ENCODE measurements around the gene WDR64. TPM values are rescaled to one million over a fixed set of nuclear protein-coding genes. Genes with fewer than 3 reads are reported as not detected.

The WDR64 gene
- total and polyA plus RNA-seq, 2 donors (not counting 3 experiments of a cell fraction or from before 2014, with no cell fraction given), result not detected

DNA sequence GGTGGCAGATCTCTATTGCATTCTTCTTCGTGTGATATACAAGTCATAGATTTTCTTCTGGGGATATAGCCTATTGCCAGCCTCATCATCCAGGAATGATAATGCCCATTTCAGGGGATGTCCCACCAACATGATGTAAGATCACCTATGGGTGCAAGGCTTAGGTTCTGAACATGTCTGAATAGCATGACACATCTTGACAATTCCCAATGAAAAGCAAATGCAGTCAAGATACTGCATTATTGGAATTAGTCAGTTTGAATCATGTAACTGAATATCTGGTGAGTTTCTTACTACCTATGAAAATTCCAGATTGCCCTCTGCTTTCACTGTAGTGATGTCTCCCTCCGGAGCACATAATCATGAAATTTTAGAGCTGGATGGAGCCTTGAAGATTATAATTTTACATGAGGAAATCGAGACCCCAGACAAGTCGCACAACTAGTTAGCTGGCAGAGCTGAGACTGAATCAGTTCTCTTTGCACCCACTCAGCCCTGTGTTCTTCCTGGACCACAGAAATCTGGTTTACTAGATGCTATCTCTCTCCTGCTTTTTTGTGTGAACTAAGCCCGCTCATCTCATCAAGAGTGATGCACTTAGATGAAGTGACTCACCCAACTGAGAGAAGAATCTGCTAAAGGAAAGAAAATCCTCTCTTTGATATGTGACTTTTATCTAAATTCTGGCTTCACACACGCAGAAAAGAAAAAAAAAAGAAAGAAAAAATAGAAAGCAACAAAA lies 65.0 kb downstream of the WDR64 start:
- TF ChIP-seq JUN (IDR thresholded peaks at IDR 0.05; ENCODE audit: borderline replicate concordance, insufficient read depth, insufficient read length, low read depth) (no peak), EZH2 (IDR thresholded peaks at IDR 0.05; ENCODE audit: borderline replicate concordance, low read depth, low read length, severe bottlenecking) (no peak), POLR2A (IDR thresholded peaks at IDR 0.05; ENCODE audit: low read depth, low read length) (no peak), MAX (IDR thresholded peaks at IDR 0.05; ENCODE audit: insufficient read depth, insufficient read length) (no peak), MYC (IDR thresholded peaks at IDR 0.05; ENCODE audit: low read depth, low read length) (no peak), POLR2AphosphoS5 (IDR thresholded peaks at IDR 0.05; ENCODE audit: insufficient read depth, low read depth, low read length) (no peak), GATA2 (IDR thresholded peaks at IDR 0.05; ENCODE audit: insufficient read depth, insufficient read length, low read depth, low read length) (no peak), FOS (IDR thresholded peaks at IDR 0.05; ENCODE audit: borderline replicate concordance, insufficient read depth, low read length) (no peak)
- TF ChIP-seq, protein P1, sequence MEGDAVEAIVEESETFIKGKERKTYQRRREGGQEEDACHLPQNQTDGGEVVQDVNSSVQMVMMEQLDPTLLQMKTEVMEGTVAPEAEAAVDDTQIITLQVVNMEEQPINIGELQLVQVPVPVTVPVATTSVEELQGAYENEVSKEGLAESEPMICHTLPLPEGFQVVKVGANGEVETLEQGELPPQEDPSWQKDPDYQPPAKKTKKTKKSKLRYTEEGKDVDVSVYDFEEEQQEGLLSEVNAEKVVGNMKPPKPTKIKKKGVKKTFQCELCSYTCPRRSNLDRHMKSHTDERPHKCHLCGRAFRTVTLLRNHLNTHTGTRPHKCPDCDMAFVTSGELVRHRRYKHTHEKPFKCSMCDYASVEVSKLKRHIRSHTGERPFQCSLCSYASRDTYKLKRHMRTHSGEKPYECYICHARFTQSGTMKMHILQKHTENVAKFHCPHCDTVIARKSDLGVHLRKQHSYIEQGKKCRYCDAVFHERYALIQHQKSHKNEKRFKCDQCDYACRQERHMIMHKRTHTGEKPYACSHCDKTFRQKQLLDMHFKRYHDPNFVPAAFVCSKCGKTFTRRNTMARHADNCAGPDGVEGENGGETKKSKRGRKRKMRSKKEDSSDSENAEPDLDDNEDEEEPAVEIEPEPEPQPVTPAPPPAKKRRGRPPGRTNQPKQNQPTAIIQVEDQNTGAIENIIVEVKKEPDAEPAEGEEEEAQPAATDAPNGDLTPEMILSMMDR (IDR thresholded peaks at IDR 0.05; ENCODE audit: extremely low read depth in 1 of 2, insufficient read depth in 1 of 2, low read depth in 1 of 2, low read length in 2 of 2), result no peak
- Histone ChIP-seq H3K9ac (replicated peaks; ENCODE audit: extremely low read depth, insufficient read depth, low read length) (no peak overlapping the region), H3K9me1 (replicated peaks; ENCODE audit: control insufficient read depth, extremely low read depth, insufficient read depth, low read length) (no peaks in the 10 kb centered on the region), H3K4me3 (replicated peaks in 1 of 3; ENCODE audit: insufficient read depth in 1 of 3, low read depth in 1 of 3, low read length in 3 of 3) (no peak overlapping the region), H3K79me2 (ENCODE audit: control insufficient read depth, insufficient read depth, low read length) (no peaks in the 10 kb centered on the region), H4K20me1 (replicated peaks; ENCODE audit: control insufficient read depth, extremely low read depth, insufficient read depth, low read length) (no peaks in the 10 kb centered on the region), H2AFZ (ENCODE audit: low read depth, low read length) (no peak overlapping the region), H3K36me3 (ENCODE audit: control insufficient read depth in 2 of 2, extremely low read depth in 1 of 2, insufficient read depth in 2 of 2, low read length in 2 of 2) (no peaks in the 10 kb centered on the region), H3K27me3 (ENCODE audit: control insufficient read depth in 2 of 2, insufficient read depth in 2 of 2, low read length in 2 of 2) (no peaks in the 10 kb centered on the region), H3K4me2 (ENCODE audit: insufficient read depth, low read length) (no peak overlapping the region), H3K9me3 (replicated peaks; ENCODE audit: control insufficient read depth, insufficient read depth, low read length) (no peaks in the 10 kb centered on the region), H3K4me1 (ENCODE audit: control insufficient read depth, extremely low read depth, insufficient read depth, low read length) (no peaks in the 10 kb centered on the region), H3K27ac (ENCODE audit: insufficient read depth, low read depth, low read length) (no peak overlapping the region)
- intact Hi-C loops (cut with micrococcal nuclease), result no loop called here
- POLR2A ChIA-PET, result no interaction called here
- FAIRE-seq (no peak), DNase-seq (ENCODE audit: low read depth, low spot score) (no peak)
- dilution Hi-C loops (cut with MboI; ENCODE audit: extremely low pct_ligation_motif_present, low sequenced_read_pairs), result no loop called here
- CTCF ChIA-PET, result no interaction called here
- BruUV-seq (replicated peaks), result no TSS peak

Measured in endothelial cell of umbilical vein (primary cell).